H9 (cell line): Measurements from ENCODE around the gene PLCL1. TPM values are rescaled to one million over a fixed set of nuclear protein-coding genes. Genes with fewer than 3 reads are reported as not detected.

Experiments
- DNase-seq: peaks from one replicate; pipeline ENCODE4 v3.0.0-alpha.2; 2017
- H2AFZ ChIP-seq: one replicate; pipeline ENCODE4 v1.6.1; 2013; ENCODE audit warnings: mild to moderate bottlenecking, low read length, control low read depth, moderate library complexity
- H2AK5ac ChIP-seq: 2 replicates; pipeline ENCODE4 v1.6.1; 2013; ENCODE audit warnings: low read length, control low read depth, mixed read lengths; ENCODE audit not compliant: insufficient read length
- H2BK120ac ChIP-seq: one replicate; pipeline ENCODE4 v1.6.1; 2013; ENCODE audit warnings: low read depth, mild to moderate bottlenecking, low read length, control low read depth, inconsistent platforms; ENCODE audit not compliant: poor library complexity, severe bottlenecking
- H2BK12ac ChIP-seq: 2 replicates; pipeline ENCODE4 v1.6.1; 2013; ENCODE audit warnings: low read length, control low read depth, mixed read lengths, low read depth; ENCODE audit not compliant: insufficient read length
- H2BK15ac ChIP-seq: 2 replicates; pipeline ENCODE4 v1.6.1; 2013; ENCODE audit warnings: low read depth, low read length, control low read depth
- H2BK20ac ChIP-seq: one replicate; pipeline ENCODE4 v1.6.1; 2013; ENCODE audit warnings: low read depth, mild to moderate bottlenecking, low read length, control low read depth, inconsistent platforms; ENCODE audit not compliant: poor library complexity, severe bottlenecking
- H2BK5ac ChIP-seq: 2 replicates; pipeline ENCODE4 v1.6.1; 2013; ENCODE audit warnings: low read length, control low read depth, mixed read lengths; ENCODE audit not compliant: insufficient read length
- H3K14ac ChIP-seq: 2 replicates; pipeline ENCODE4 v1.6.1; 2013; ENCODE audit warnings: low read length, control low read depth; ENCODE audit not compliant: insufficient read depth
- H3K18ac ChIP-seq: 2 replicates; pipeline ENCODE4 v1.6.1; 2013; ENCODE audit warnings: low read depth, mild to moderate bottlenecking, mixed read lengths, low read length, control low read depth; ENCODE audit not compliant: insufficient read length
- H3K23ac ChIP-seq: 2 replicates; pipeline ENCODE4 v1.6.1; 2013; ENCODE audit warnings: low read length, control low read depth, mixed read lengths, low read depth; ENCODE audit not compliant: insufficient read length
- H3K23me2 ChIP-seq: 2 replicates; pipeline ENCODE4 v1.6.1; 2013; ENCODE audit warnings: low read depth, mild to moderate bottlenecking, mixed read lengths, low read length, control low read depth; ENCODE audit not compliant: insufficient read length, poor library complexity, severe bottlenecking
- H3K27ac ChIP-seq: 2 replicates; pipeline ENCODE4 v1.5.1; 2013; ENCODE audit warnings: low read length, control low read depth, mixed read lengths, low read depth; ENCODE audit not compliant: insufficient read length
- H3K27me3 ChIP-seq: 2 replicates; pipeline ENCODE4 v1.6.1; 2013; ENCODE audit warnings: low read length, control low read depth, inconsistent platforms; ENCODE audit not compliant: insufficient read depth
- H3K4ac ChIP-seq: 2 replicates; pipeline ENCODE4 v1.6.1; 2013; ENCODE audit warnings: low read depth, mild to moderate bottlenecking, control low read depth, inconsistent platforms, low read length, moderate library complexity
- H3K4me1 ChIP-seq: 2 replicates; pipeline ENCODE4 v1.6.1; 2013; ENCODE audit warnings: low read length, control low read depth, inconsistent platforms; ENCODE audit not compliant: insufficient read depth
- H3K4me2 ChIP-seq: 2 replicates; pipeline ENCODE4 v1.6.1; 2013; ENCODE audit warnings: low read length, control low read depth, mixed read lengths; ENCODE audit not compliant: insufficient read length, insufficient read depth
- H3K56ac ChIP-seq: 2 replicates; pipeline ENCODE4 v1.6.1; 2013; ENCODE audit warnings: low read depth, mild to moderate bottlenecking, mixed read lengths, low read length, control low read depth; ENCODE audit not compliant: insufficient read length
- H3K79me1 ChIP-seq: 2 replicates; pipeline ENCODE4 v1.6.1; 2013; ENCODE audit warnings: low read depth, mild to moderate bottlenecking, moderate library complexity, low read length, control low read depth, inconsistent platforms; ENCODE audit not compliant: insufficient read depth, poor library complexity, severe bottlenecking
- H3K79me2 ChIP-seq: 2 replicates; pipeline ENCODE4 v1.6.1; 2013; ENCODE audit warnings: low read length, control low read depth, inconsistent platforms; ENCODE audit not compliant: insufficient read depth
- H3K9ac ChIP-seq: 2 replicates; pipeline ENCODE4 v1.6.1; 2013; ENCODE audit warnings: low read length, control low read depth, mixed read lengths; ENCODE audit not compliant: insufficient read length; ENCODE audit errors: extremely low read depth
- H3K9me3 ChIP-seq: one replicate; pipeline ENCODE4 v1.6.1; 2013; ENCODE audit warnings: low read depth, low read length, inconsistent platforms; ENCODE audit not compliant: control insufficient read depth
- H3T11ph ChIP-seq: one replicate; pipeline ENCODE4 v1.6.1; 2013; ENCODE audit warnings: mild to moderate bottlenecking, low read length, control low read depth, inconsistent platforms
- H4K20me1 ChIP-seq: one replicate; pipeline ENCODE4 v1.6.1; 2013; ENCODE audit not compliant: control insufficient read depth, insufficient read length, insufficient read depth
- H4K5ac ChIP-seq: 2 replicates; pipeline ENCODE4 v1.6.1; 2013; ENCODE audit warnings: low read depth, mild to moderate bottlenecking, mixed read lengths, low read length, control low read depth; ENCODE audit not compliant: insufficient read length
- H4K8ac ChIP-seq: replicated peaks from 2 replicates; pipeline ENCODE4 v1.6.1; 2013; ENCODE audit warnings: low read length, control low read depth, mixed read lengths, low read depth; ENCODE audit not compliant: insufficient read length
- H4K91ac ChIP-seq: 2 replicates; pipeline ENCODE4 v1.6.1; 2013; ENCODE audit warnings: low read depth, mild to moderate bottlenecking, moderate library complexity, mixed read lengths, low read length, control low read depth; ENCODE audit not compliant: insufficient read length
- H3K27ac Mint-ChIP-seq, 3 experiments: 2 replicates in 2 of 3; 3 replicates in 1 of 3; pipeline ENCODE4 v1.8.0; 2020 to 2021; ENCODE audit warnings: mixed read lengths in 3 of 3, mild to moderate bottlenecking in 1 of 3, moderate library complexity in 1 of 3
- H3K27me3 Mint-ChIP-seq: 2 replicates; pipeline ENCODE4 v1.8.0; 2021; ENCODE audit warnings: low read depth, mild to moderate bottlenecking, moderate library complexity, mixed read lengths
- H3K36me3 Mint-ChIP-seq, 3 experiments: 2 replicates in 2 of 3; 3 replicates in 1 of 3; pipeline ENCODE4 v1.8.0; 2020 to 2021; ENCODE audit warnings: low read depth in 3 of 3, mixed read lengths in 3 of 3; ENCODE audit not compliant: insufficient read depth in 1 of 3
- H3K4me1 Mint-ChIP-seq, 2 experiments: 2 replicates each; pipeline ENCODE4 v1.8.0; 2020; ENCODE audit warnings: mixed read lengths in 2 of 2
- H3K4me3 Mint-ChIP-seq, 2 experiments: 2 replicates in 1 of 2; 3 replicates in 1 of 2; pipeline ENCODE4 v1.8.0; 2020 to 2021; ENCODE audit warnings: mild to moderate bottlenecking in 2 of 2, mixed read lengths in 2 of 2, moderate library complexity in 1 of 2
- H3K9me3 Mint-ChIP-seq, 2 experiments: 2 replicates in 1 of 2; 3 replicates in 1 of 2; pipeline ENCODE4 v1.8.0; 2020; ENCODE audit warnings: mild to moderate bottlenecking in 2 of 2, mixed read lengths in 2 of 2, moderate library complexity in 1 of 2
- WGBS: extraction: QIAGEN DNeasy Blood & Tissue Kit; methylation state at CpG from one replicate; pipeline ENCODE4 v1.1.7; 2013; ENCODE audit warnings: missing lambda C conversion rate, low lambda C conversion rate, mixed read lengths; ENCODE audit not compliant: insufficient read length; ENCODE audit errors: extremely low coverage; 5-methylcytosine and 5-hydroxymethylcytosine counted together
- total RNA-seq: library from RNA; stranded (reverse); gene quantifications from 2 replicates; pipeline ENCODE4 v1.2.1, GENCODE V29; 2021
- TF ChIP-seq, protein P1 (sequence below): fragments of 200-600 bp; sonication (generic); conservative IDR thresholded peaks from 3 replicates; pipeline ENCODE4 v1.8.0; 2021; ENCODE audit warnings: antibody characterized with exemption, mild to moderate bottlenecking

PLCL1 gene
- total RNA-seq, 1 experiment from 2014 or later = 0.04 TPM

- Mint-ChIP-seq H3K9me3 (peaks cover 0 to 3% of the 10 kb centered on the region in 2 experiments; a peak in 1 of 5 replicates), H3K27ac (no peak overlapping the region), H3K27me3 (no peaks in the 10 kb centered on the region), H3K4me1 (peaks cover 28 to 34% of the 10 kb centered on the region in 2 experiments), H3K4me3 (no peak overlapping the region), H3K36me3 (peaks cover 0 to 6% (median 0%) of the 10 kb centered on the region in 3 experiments; a peak in 1 of 7 replicates)
- DNase-seq = no peak
- Histone ChIP-seq H3K18ac (no peak overlapping the region), H3K23ac (no peak overlapping the region), H3K27me3 (no peaks in the 10 kb centered on the region), H4K5ac (no peak overlapping the region), H3K27ac (no peak overlapping the region), H3K23me2 (no peaks in the 10 kb centered on the region), H3K9ac (no peak overlapping the region), H2BK15ac (no peak overlapping the region), H2BK20ac (no peak overlapping the region), H2BK120ac (no peak overlapping the region), H4K8ac (no peak overlapping the region), H3K4me2 (no peak overlapping the region), H3K4ac (no peak overlapping the region), H3K56ac (no peak overlapping the region), H3K79me2 (no peaks in the 10 kb centered on the region), H4K20me1 (no peaks in the 10 kb centered on the region), H2BK5ac (no peak overlapping the region), H2AK5ac (no peak overlapping the region), H3K4me1 (no peaks in the 10 kb centered on the region; the same call in 1 of the 2 replicates), H2AFZ (no peak overlapping the region), H3T11ph (no peak overlapping the region), H3K79me1 (no peaks in the 10 kb centered on the region), H3K9me3 (no peaks in the 10 kb centered on the region), H3K14ac (no peak overlapping the region), H4K91ac (no peak overlapping the region), H2BK12ac (no peak overlapping the region)
- WGBS = no CpG with 5 or more reads among the region's 1 CpG
- TF ChIP-seq, protein P1, sequence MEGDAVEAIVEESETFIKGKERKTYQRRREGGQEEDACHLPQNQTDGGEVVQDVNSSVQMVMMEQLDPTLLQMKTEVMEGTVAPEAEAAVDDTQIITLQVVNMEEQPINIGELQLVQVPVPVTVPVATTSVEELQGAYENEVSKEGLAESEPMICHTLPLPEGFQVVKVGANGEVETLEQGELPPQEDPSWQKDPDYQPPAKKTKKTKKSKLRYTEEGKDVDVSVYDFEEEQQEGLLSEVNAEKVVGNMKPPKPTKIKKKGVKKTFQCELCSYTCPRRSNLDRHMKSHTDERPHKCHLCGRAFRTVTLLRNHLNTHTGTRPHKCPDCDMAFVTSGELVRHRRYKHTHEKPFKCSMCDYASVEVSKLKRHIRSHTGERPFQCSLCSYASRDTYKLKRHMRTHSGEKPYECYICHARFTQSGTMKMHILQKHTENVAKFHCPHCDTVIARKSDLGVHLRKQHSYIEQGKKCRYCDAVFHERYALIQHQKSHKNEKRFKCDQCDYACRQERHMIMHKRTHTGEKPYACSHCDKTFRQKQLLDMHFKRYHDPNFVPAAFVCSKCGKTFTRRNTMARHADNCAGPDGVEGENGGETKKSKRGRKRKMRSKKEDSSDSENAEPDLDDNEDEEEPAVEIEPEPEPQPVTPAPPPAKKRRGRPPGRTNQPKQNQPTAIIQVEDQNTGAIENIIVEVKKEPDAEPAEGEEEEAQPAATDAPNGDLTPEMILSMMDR = no peak
Measured at GRCh38 chr2:197943731-197944130, 139.3 kb downstream of the PLCL1 start.
